Testis (tissue), 2 donors: ENCODE data around the gene ITGA4.

Source experiments
- POLR2A ChIP-seq: fragments of 450-650 bp; IDR thresholded peaks from one replicate; pipeline ENCODE4 v1.6.1; 2017; ENCODE audit warnings: antibody characterized with exemption, mild to moderate bottlenecking, moderate library complexity
- TF ChIP-seq, protein P1 (sequence below), 3 experiments: fragments of 450-650 bp in 2 of 3; fragments of 200-600 bp in 1 of 3; sonication (generic) in 1 of 3; IDR thresholded peaks; one replicate each; pipeline ENCODE4 v1.5.1; 2016 to 2019; ENCODE audit warnings: antibody characterized with exemption in 3 of 3, mild to moderate bottlenecking in 2 of 3, moderate library complexity in 1 of 3

GRCh38 chr2:181462033-181462432 is 4.8 kb downstream of the ITGA4 start:
- TF ChIP-seq, protein P1, sequence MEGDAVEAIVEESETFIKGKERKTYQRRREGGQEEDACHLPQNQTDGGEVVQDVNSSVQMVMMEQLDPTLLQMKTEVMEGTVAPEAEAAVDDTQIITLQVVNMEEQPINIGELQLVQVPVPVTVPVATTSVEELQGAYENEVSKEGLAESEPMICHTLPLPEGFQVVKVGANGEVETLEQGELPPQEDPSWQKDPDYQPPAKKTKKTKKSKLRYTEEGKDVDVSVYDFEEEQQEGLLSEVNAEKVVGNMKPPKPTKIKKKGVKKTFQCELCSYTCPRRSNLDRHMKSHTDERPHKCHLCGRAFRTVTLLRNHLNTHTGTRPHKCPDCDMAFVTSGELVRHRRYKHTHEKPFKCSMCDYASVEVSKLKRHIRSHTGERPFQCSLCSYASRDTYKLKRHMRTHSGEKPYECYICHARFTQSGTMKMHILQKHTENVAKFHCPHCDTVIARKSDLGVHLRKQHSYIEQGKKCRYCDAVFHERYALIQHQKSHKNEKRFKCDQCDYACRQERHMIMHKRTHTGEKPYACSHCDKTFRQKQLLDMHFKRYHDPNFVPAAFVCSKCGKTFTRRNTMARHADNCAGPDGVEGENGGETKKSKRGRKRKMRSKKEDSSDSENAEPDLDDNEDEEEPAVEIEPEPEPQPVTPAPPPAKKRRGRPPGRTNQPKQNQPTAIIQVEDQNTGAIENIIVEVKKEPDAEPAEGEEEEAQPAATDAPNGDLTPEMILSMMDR (IDR thresholded peaks at IDR 0.05), result no peak
- TF ChIP-seq POLR2A, result no peak
